Calu3 (cell line): ENCODE measurements around the gene HUNK. TPM values are rescaled to one million over a fixed set of nuclear protein-coding genes. Genes with fewer than 3 reads are reported as not detected.

Experiments
- BruUV-seq: library from RNA; stranded (reverse); fragments of 400-500 nt; replicated peaks from 2 replicates; lab custom pipeline; 2021; lab: Mats Ljungman, UMichigan
- CTCF ChIA-PET: fragments of 300-600 bp; sonication (Branson Sonifier 250); formaldehyde crosslinking; loops from one replicate; lab custom pipeline; 2022; ENCODE audit warnings: antibody characterized with exemption; lab: Charles Lee
- DNase-seq: peaks from one replicate; pipeline ENCODE4 v3.0.0; 2022
- H3K27ac Mint-ChIP-seq: one replicate; pipeline ENCODE4 v1.8.0; 2022; ENCODE audit warnings: mixed read lengths; ENCODE audit not compliant: unreplicated experiment
- H3K27me3 Mint-ChIP-seq: one replicate; pipeline ENCODE4 v1.8.0; 2022; ENCODE audit warnings: mixed read lengths; ENCODE audit not compliant: unreplicated experiment
- H3K36me3 Mint-ChIP-seq: one replicate; pipeline ENCODE4 v1.8.0; 2022; ENCODE audit warnings: mild to moderate bottlenecking, moderate library complexity, mixed read lengths; ENCODE audit not compliant: insufficient read depth, unreplicated experiment
- H3K4me1 Mint-ChIP-seq: one replicate; pipeline ENCODE4 v1.8.0; 2022; ENCODE audit warnings: mild to moderate bottlenecking, low read depth, mixed read lengths; ENCODE audit not compliant: unreplicated experiment
- H3K4me3 Mint-ChIP-seq: one replicate; pipeline ENCODE4 v1.8.0; 2022; ENCODE audit warnings: mild to moderate bottlenecking, low read depth, moderate library complexity, mixed read lengths; ENCODE audit not compliant: unreplicated experiment
- H3K9me3 Mint-ChIP-seq: one replicate; pipeline ENCODE4 v1.8.0; 2022; ENCODE audit warnings: low read depth, mixed read lengths; ENCODE audit not compliant: unreplicated experiment
- CTCF ChIP-seq: fragments of 200-600 bp; IDR thresholded peaks from one replicate; pipeline ENCODE4 v1.8.0; 2022; ENCODE audit warnings: antibody characterized with exemption; ENCODE audit not compliant: unreplicated experiment
- intact Hi-C: fragments of 100-400 bp; cut with micrococcal nuclease; formaldehyde crosslinking; loops from one replicate; pipeline ENCODE4 v1.10.0; 2022; ENCODE audit not compliant: unreplicated experiment
- total RNA-seq: library from RNA; stranded (reverse); gene quantifications from 2 replicates; pipeline ENCODE4 v1.2.3, GENCODE V29; 2022

Gene HUNK
- total RNA-seq, 1 experiment from 2014 or later: 2.3 TPM

- CTCF ChIA-PET: no interaction called here
- Mint-ChIP-seq H3K27me3 (no peaks in the 10 kb centered on the region), H3K4me3 (no peak overlapping the region), H3K36me3 (no peaks in the 10 kb centered on the region), H3K4me1 (no peaks in the 10 kb centered on the region), H3K9me3 (no peaks in the 10 kb centered on the region), H3K27ac (no peak overlapping the region)
- TF ChIP-seq CTCF: no peak
- BruUV-seq: no TSS peak
- DNase-seq: no peak
- intact Hi-C loops: no loop called here
These were observed 147.7 kb downstream of the HUNK start for GRCh38 chr21:32020564-32020963.

- DNase-seq: no peak
- CTCF ChIA-PET: no interaction called here
- Mint-ChIP-seq H3K9me3 (no peaks in the 10 kb centered on the region), H3K4me1 (no peaks in the 10 kb centered on the region), H3K27me3 (no peaks in the 10 kb centered on the region), H3K27ac (no peak overlapping the region), H3K4me3 (no peak overlapping the region), H3K36me3 (no peaks in the 10 kb centered on the region)
- intact Hi-C loops: no loop called here
- BruUV-seq: no TSS peak
- TF ChIP-seq CTCF: no peak
These were observed 148.6 kb downstream of the HUNK start for GRCh38 chr21:32021319-32021994.

- Mint-ChIP-seq H3K27ac (no peak overlapping the region), H3K4me1 (no peaks in the 10 kb centered on the region), H3K4me3 (no peak overlapping the region), H3K9me3 (no peaks in the 10 kb centered on the region), H3K27me3 (no peaks in the 10 kb centered on the region), H3K36me3 (no peaks in the 10 kb centered on the region)
- no TSS peak for BruUV-seq
- TF ChIP-seq CTCF: no peak
- intact Hi-C loops: no loop called here
- CTCF ChIA-PET: no interaction called here
- DNase-seq: no peak
These were observed 149.3 kb downstream of the HUNK start for GRCh38 chr21:32022146-32022545.

- Mint-ChIP-seq H3K9me3 (no peaks in the 10 kb centered on the region), H3K36me3 (no peaks in the 10 kb centered on the region), H3K4me3 (no peak overlapping the region), H3K4me1 (no peaks in the 10 kb centered on the region), H3K27ac (no peak overlapping the region), H3K27me3 (peaks cover 17% of the 10 kb centered on the region)
- DNase-seq: no peak
- no TSS peak for BruUV-seq
- intact Hi-C loops: no loop called here
- CTCF ChIA-PET: no interaction called here
- TF ChIP-seq CTCF: no peak
These were observed 157.4 kb downstream of the HUNK start for GRCh38 chr21:32030146-32030652.
